ENCODE data around the gene PACC1. TPM values are rescaled to one million over a fixed set of nuclear protein-coding genes. Genes with fewer than 3 reads are reported as not detected.

The PACC1 gene
- total RNA-seq, 1 experiment from 2014 or later = 17.6 TPM

- CTCF ChIA-PET = no interaction called here
- ATAC-seq = no peak
- DNase-seq (ENCODE audit: low read depth, low spot score) = no peak
- intact Hi-C loops (cut with micrococcal nuclease) = no loop called here
- Histone ChIP-seq H3K27ac (ENCODE audit: low read depth, low read length) (no peak overlapping the region), H3K4me1 (ENCODE audit: control insufficient read depth in 1 of 2, insufficient read depth in 2 of 2, low read length in 2 of 2) (peaks cover 6 to 14% of the 10 kb centered on the region in 2 experiments), H3K9me3 (ENCODE audit: control insufficient read depth in 1 of 2, insufficient read depth in 1 of 2, low read depth in 1 of 2, low read length in 2 of 2) (no peaks in the 10 kb centered on the region), H3K9ac (ENCODE audit: low read length) (no peak overlapping the region), H3K4me3 (replicated peaks in 1 of 2; ENCODE audit: low read depth in 1 of 2, low read length in 2 of 2) (no peak overlapping the region), H2AFZ (ENCODE audit: low read depth, low read length, poor library complexity, severe bottlenecking) (no peak overlapping the region), H3K4me2 (ENCODE audit: low read length) (no peak overlapping the region), H3K27me3 (ENCODE audit: insufficient read depth, low read length) (no peaks in the 10 kb centered on the region), H3K36me3 (ENCODE audit: control insufficient read depth in 1 of 2, insufficient read depth in 2 of 2, low read length in 2 of 2) (peaks cover 14 to 27% of the 10 kb centered on the region in 2 experiments), H3K9me2 (ENCODE audit: insufficient read depth) (no peaks in the 10 kb centered on the region), H4K20me1 (ENCODE audit: insufficient read depth) (no peaks in the 10 kb centered on the region), H3K79me2 (ENCODE audit: insufficient read depth, low read length) (peaks cover 30% of the 10 kb centered on the region)
- no TSS peak for BruUV-seq (replicated peaks)
- no peak for TF ChIP-seq YY1 (IDR thresholded peaks at IDR 0.05; ENCODE audit: extremely low read depth, insufficient replicate concordance, low read depth, low read length)
- no peak for TF ChIP-seq MAX (IDR thresholded peaks at IDR 0.05)
- no peak for TF ChIP-seq ZFX (IDR thresholded peaks at IDR 0.05)
- TF ChIP-seq TCF7L2 (IDR thresholded peaks at IDR 0.05; ENCODE audit: borderline replicate concordance, extremely low read depth, insufficient read depth, insufficient read length) = no peak
- no peak for TF ChIP-seq SIN3A (IDR thresholded peaks at IDR 0.05; ENCODE audit: low read depth)
- no peak for TF ChIP-seq REST (IDR thresholded peaks at IDR 0.05; ENCODE audit: low read depth)
- TF ChIP-seq POLR2A (IDR thresholded peaks at IDR 0.05; ENCODE audit: borderline replicate concordance, extremely low read depth, insufficient read depth, insufficient read length) = no peak
- TF ChIP-seq ZNF274 (IDR thresholded peaks at IDR 0.05; ENCODE audit: low read depth, low read length) = no peak
- TF ChIP-seq SP1 (IDR thresholded peaks at IDR 0.05; ENCODE audit: low read depth) = no peak
- no peak for TF ChIP-seq POLR2AphosphoS5 (IDR thresholded peaks at IDR 0.05; ENCODE audit: low read depth, low read length)
- no peak for TF ChIP-seq EZH2 (IDR thresholded peaks at IDR 0.05)
- no peak for TF ChIP-seq JUND (IDR thresholded peaks at IDR 0.05)
- no peak for TF ChIP-seq RAD21 (IDR thresholded peaks at IDR 0.05; ENCODE audit: low read depth)
- no peak for TF ChIP-seq ATF3 (IDR thresholded peaks at IDR 0.05)
- TF ChIP-seq SRF (IDR thresholded peaks at IDR 0.05; ENCODE audit: low read depth) = no peak
- TF ChIP-seq EZH2phosphoT487 (IDR thresholded peaks at IDR 0.05; ENCODE audit: borderline replicate concordance) = no peak
- POLR2A ChIA-PET = no interaction called here
- RAD21 ChIA-PET (ENCODE audit: low non-redundant PET in 1 of 2, low total read pairs in 2 of 2, uncharacterized antibody in 2 of 2, unreplicated experiment in 2 of 2) = no interaction called here
Measured at GRCh38 chr1:212410231-212410820, 4.4 kb downstream of the PACC1 start.

All from HCT116 (cell line).